ENCODE data around the gene CPPED1.
A peak's percentile ranks its signal among the peaks of the same experiment; 100 is the strongest.
"Not testable (repeated sequence)": the region's sequence is repeated elsewhere in the genome, so short reads cannot be mapped to it uniquely, and the experiment has no call there.

CPPED1 gene

GRCh38 chr16:12766208-12766607, 37.5 kb downstream of the CPPED1 start:
- not testable (repeated sequence) for H3K27me3 ChIP-seq (ENCODE audit: control insufficient read depth, insufficient read depth, low read length); H3K4me2 ChIP-seq (ENCODE audit: low read length); H3K4me3 ChIP-seq (ENCODE audit: low read length); H3K9ac ChIP-seq (ENCODE audit: low read depth, low read length); H3K9me3 ChIP-seq (replicated peaks; ENCODE audit: low read length); H3K4me1 ChIP-seq (ENCODE audit: control insufficient read depth, insufficient read depth, low read length)
- peaks cover 13% of the 10 kb centered on the region for H3K36me3 ChIP-seq (ENCODE audit: insufficient read depth, low read length)

- no peaks in the 10 kb centered on the region for H3K9me3 ChIP-seq (replicated peaks; ENCODE audit: low read length)
- H3K36me3 ChIP-seq (ENCODE audit: insufficient read depth, low read length): peaks cover 17% of the 10 kb centered on the region
- H3K9ac ChIP-seq (ENCODE audit: low read depth, low read length): no peak overlapping the region
- no peak overlapping the region for H3K4me3 ChIP-seq (ENCODE audit: low read length)
- no peaks in the 10 kb centered on the region for H3K27me3 ChIP-seq (ENCODE audit: control insufficient read depth, insufficient read depth, low read length)
- no peaks in the 10 kb centered on the region for H3K4me1 ChIP-seq (ENCODE audit: control insufficient read depth, insufficient read depth, low read length)
- no peak overlapping the region for H3K4me2 ChIP-seq (ENCODE audit: low read length)
These were observed 38.7 kb downstream of the CPPED1 start for GRCh38 chr16:12764813-12765488.

- H3K4me2 ChIP-seq (ENCODE audit: low read length): no peak overlapping the region
These were observed 40.2 kb downstream of the CPPED1 start for GRCh38 chr16:12763517-12763916.

GRCh38 chr16:12760819-12761611, 42.7 kb downstream of the CPPED1 start:
- Histone ChIP-seq H3K36me3 (ENCODE audit: insufficient read depth, low read length) (peaks cover 19% of the 10 kb centered on the region), H3K4me1 (ENCODE audit: control insufficient read depth, insufficient read depth, low read length) (peaks cover 16% of the 10 kb centered on the region), H3K27me3 (ENCODE audit: control insufficient read depth, insufficient read depth, low read length) (no peaks in the 10 kb centered on the region), H3K9me3 (replicated peaks; ENCODE audit: low read length) (no peaks in the 10 kb centered on the region), H3K4me2 (ENCODE audit: low read length) (no peak overlapping the region), H3K9ac (ENCODE audit: low read depth, low read length) (no peak overlapping the region), H3K4me3 (ENCODE audit: low read length) (no peak overlapping the region)

More at GRCh38 chr16:12763517-12763916, 40.2 kb downstream of the CPPED1 start:
- Histone ChIP-seq H3K4me1 (ENCODE audit: control insufficient read depth, insufficient read depth, low read length) (peaks cover 3% of the 10 kb centered on the region), H3K36me3 (ENCODE audit: insufficient read depth, low read length) (peaks cover 26% of the 10 kb centered on the region), H3K27me3 (ENCODE audit: control insufficient read depth, insufficient read depth, low read length) (no peaks in the 10 kb centered on the region), H3K9me3 (replicated peaks; ENCODE audit: low read length) (no peaks in the 10 kb centered on the region), H3K9ac (ENCODE audit: low read depth, low read length) (no peak overlapping the region), H3K4me3 (ENCODE audit: low read length) (no peak overlapping the region)

GRCh38 chr16:12758670-12759558, 44.8 kb downstream of the CPPED1 start:
- Histone ChIP-seq H3K36me3 (ENCODE audit: insufficient read depth, low read length) (peaks cover 13% of the 10 kb centered on the region), H3K9ac (ENCODE audit: low read depth, low read length) (no peak overlapping the region), H3K4me2 (ENCODE audit: low read length) (no peak overlapping the region), H3K4me1 (ENCODE audit: control insufficient read depth, insufficient read depth, low read length) (peaks cover 32% of the 10 kb centered on the region), H3K4me3 (ENCODE audit: low read length) (no peak overlapping the region), H3K9me3 (replicated peaks; ENCODE audit: low read length) (no peaks in the 10 kb centered on the region), H3K27me3 (ENCODE audit: control insufficient read depth, insufficient read depth, low read length) (no peaks in the 10 kb centered on the region)

- H3K36me3 ChIP-seq (ENCODE audit: insufficient read depth, low read length): peaks cover 13% of the 10 kb centered on the region
- H3K9me3 ChIP-seq (replicated peaks; ENCODE audit: low read length): no peaks in the 10 kb centered on the region
- H3K4me2 ChIP-seq (ENCODE audit: low read length): no peak overlapping the region
- H3K9ac ChIP-seq (ENCODE audit: low read depth, low read length): peak overlapping the region; percentile 0
- no peak overlapping the region for H3K4me3 ChIP-seq (ENCODE audit: low read length)
- H3K4me1 ChIP-seq (ENCODE audit: control insufficient read depth, insufficient read depth, low read length): peaks cover 38% of the 10 kb centered on the region
- no peaks in the 10 kb centered on the region for H3K27me3 ChIP-seq (ENCODE audit: control insufficient read depth, insufficient read depth, low read length)
These were observed 45.5 kb downstream of the CPPED1 start for GRCh38 chr16:12758031-12758669.

GRCh38 chr16:12757546-12757945, 46.1 kb downstream of the CPPED1 start:
- no peak overlapping the region for H3K4me3 ChIP-seq (ENCODE audit: low read length)
- no peak overlapping the region for H3K9ac ChIP-seq (ENCODE audit: low read depth, low read length)
- H3K36me3 ChIP-seq (ENCODE audit: insufficient read depth, low read length): peaks cover 13% of the 10 kb centered on the region
- H3K9me3 ChIP-seq (replicated peaks; ENCODE audit: low read length): no peaks in the 10 kb centered on the region
- H3K27me3 ChIP-seq (ENCODE audit: control insufficient read depth, insufficient read depth, low read length): no peaks in the 10 kb centered on the region
- no peak overlapping the region for H3K4me2 ChIP-seq (ENCODE audit: low read length)
- peaks cover 38% of the 10 kb centered on the region for H3K4me1 ChIP-seq (ENCODE audit: control insufficient read depth, insufficient read depth, low read length)

GRCh38 chr16:12754824-12755543, 48.7 kb downstream of the CPPED1 start:
- H3K9ac ChIP-seq (ENCODE audit: low read depth, low read length): peak overlapping the region; percentile 24

GRCh38 chr16:12753203-12754023, 50.3 kb downstream of the CPPED1 start:
- H3K9me3 ChIP-seq (replicated peaks; ENCODE audit: low read length): no peaks in the 10 kb centered on the region
- H3K9ac ChIP-seq (ENCODE audit: low read depth, low read length): no peak overlapping the region
- no peak overlapping the region for H3K4me2 ChIP-seq (ENCODE audit: low read length)
- no peaks in the 10 kb centered on the region for H3K27me3 ChIP-seq (ENCODE audit: control insufficient read depth, insufficient read depth, low read length)
- H3K4me1 ChIP-seq (ENCODE audit: control insufficient read depth, insufficient read depth, low read length): peaks cover 33% of the 10 kb centered on the region
- no peak overlapping the region for H3K4me3 ChIP-seq (ENCODE audit: low read length)
- H3K36me3 ChIP-seq (ENCODE audit: insufficient read depth, low read length): peaks cover 8% of the 10 kb centered on the region

More at GRCh38 chr16:12754824-12755543, 48.7 kb downstream of the CPPED1 start:
- Histone ChIP-seq H3K36me3 (ENCODE audit: insufficient read depth, low read length) (peaks cover 13% of the 10 kb centered on the region), H3K27me3 (ENCODE audit: control insufficient read depth, insufficient read depth, low read length) (no peaks in the 10 kb centered on the region), H3K4me1 (ENCODE audit: control insufficient read depth, insufficient read depth, low read length) (peaks cover 38% of the 10 kb centered on the region), H3K4me3 (ENCODE audit: low read length) (no peak overlapping the region), H3K4me2 (ENCODE audit: low read length) (no peak overlapping the region), H3K9me3 (replicated peaks; ENCODE audit: low read length) (no peaks in the 10 kb centered on the region)

- H3K9ac ChIP-seq (ENCODE audit: low read depth, low read length): no peak overlapping the region
- peaks cover 8% of the 10 kb centered on the region for H3K36me3 ChIP-seq (ENCODE audit: insufficient read depth, low read length)
- H3K27me3 ChIP-seq (ENCODE audit: control insufficient read depth, insufficient read depth, low read length): no peaks in the 10 kb centered on the region
- no peak overlapping the region for H3K4me2 ChIP-seq (ENCODE audit: low read length)
- H3K9me3 ChIP-seq (replicated peaks; ENCODE audit: low read length): no peaks in the 10 kb centered on the region
- no peak overlapping the region for H3K4me3 ChIP-seq (ENCODE audit: low read length)
- H3K4me1 ChIP-seq (ENCODE audit: control insufficient read depth, insufficient read depth, low read length): peaks cover 22% of the 10 kb centered on the region
These were observed 51.5 kb downstream of the CPPED1 start for GRCh38 chr16:12752159-12752558.

Measured in skeletal muscle satellite cell (primary cell).